ENCODE measurements around the gene PPP2R5A. TPM values are rescaled to one million over a fixed set of nuclear protein-coding genes. Genes with fewer than 3 reads are reported as not detected.
"Not testable (repeated sequence)": the region's sequence is repeated elsewhere in the genome, so short reads cannot be mapped to it uniquely, and the experiment has no call there.

The PPP2R5A gene
- total RNA-seq, 2 donors from 2014 or later: 52.1 to 52.4 TPM

GRCh38 chr1:212294983-212295382 is 9.8 kb downstream of the PPP2R5A start:
- H3K27ac Mint-ChIP-seq: peak overlapping the region; percentile 84
- DNase-seq (no peak), ATAC-seq (no peak)
- no peaks in the 10 kb centered on the region for H3K27me3 Mint-ChIP-seq
- H3K9me3 ChIP-seq (ENCODE audit: control insufficient read depth, low read length, poor library complexity, severe bottlenecking): no peaks in the 10 kb centered on the region
- peaks cover 60% of the 10 kb centered on the region for H3K4me1 Mint-ChIP-seq
- H3K4me3 Mint-ChIP-seq: peak overlapping the region; percentile 73
- H3K36me3 Mint-ChIP-seq (ENCODE audit: low read depth): peaks cover 6% of the 10 kb centered on the region

GRCh38 chr1:212295579-212295978 is 10.4 kb downstream of the PPP2R5A start:
- ATAC-seq (no peak), DNase-seq (no peak)
- Mint-ChIP-seq H3K27ac (peak overlapping the region; percentile 84), H3K27me3 (no peaks in the 10 kb centered on the region), H3K36me3 (ENCODE audit: low read depth) (peaks cover 6% of the 10 kb centered on the region), H3K4me1 (peaks cover 58% of the 10 kb centered on the region), H3K4me3 (peak overlapping the region; percentile 73)
- H3K9me3 ChIP-seq (ENCODE audit: control insufficient read depth, low read length, poor library complexity, severe bottlenecking): no peaks in the 10 kb centered on the region

DNA sequence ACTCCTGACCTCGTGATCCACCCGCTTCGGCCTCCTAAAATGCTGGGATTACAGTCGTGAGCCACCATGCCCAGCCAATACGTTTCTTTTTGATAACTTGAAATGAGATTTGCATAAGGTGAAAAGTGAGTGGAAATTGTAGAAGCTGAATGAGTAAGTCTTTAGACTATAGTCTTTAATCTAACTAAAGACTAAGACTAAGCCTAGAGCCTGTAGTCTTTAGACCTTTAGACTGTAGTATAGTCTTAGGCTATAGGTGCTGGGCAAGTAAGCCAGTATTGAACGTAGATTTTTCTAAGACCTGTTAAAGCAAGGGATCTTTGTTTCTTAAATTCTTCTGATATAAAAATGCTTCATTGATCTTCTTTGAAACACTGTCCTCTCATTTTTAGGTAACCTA is 12.1 kb downstream of the PPP2R5A start:
- H3K4me1 Mint-ChIP-seq: peaks cover 52% of the 10 kb centered on the region
- no peaks in the 10 kb centered on the region for H3K9me3 ChIP-seq (ENCODE audit: control insufficient read depth, low read length, poor library complexity, severe bottlenecking)
- H3K27ac Mint-ChIP-seq: no peak overlapping the region
- H3K36me3 Mint-ChIP-seq (ENCODE audit: low read depth): peaks cover 6% of the 10 kb centered on the region
- DNase-seq: no peak
- H3K27me3 Mint-ChIP-seq: no peaks in the 10 kb centered on the region
- no peak for ATAC-seq
- H3K4me3 Mint-ChIP-seq: no peak overlapping the region

GRCh38 chr1:212301580-212301979 is 16.4 kb downstream of the PPP2R5A start:
- H3K4me1 Mint-ChIP-seq: peaks cover 35% of the 10 kb centered on the region
- no peaks in the 10 kb centered on the region for H3K36me3 Mint-ChIP-seq (ENCODE audit: low read depth)
- no peak overlapping the region for H3K4me3 Mint-ChIP-seq
- ATAC-seq (no peak), DNase-seq (no peak)
- peak overlapping the region; percentile 29 for H3K27ac Mint-ChIP-seq
- H3K9me3 ChIP-seq (ENCODE audit: control insufficient read depth, low read length, poor library complexity, severe bottlenecking): no peaks in the 10 kb centered on the region
- H3K27me3 Mint-ChIP-seq: no peaks in the 10 kb centered on the region

DNA sequence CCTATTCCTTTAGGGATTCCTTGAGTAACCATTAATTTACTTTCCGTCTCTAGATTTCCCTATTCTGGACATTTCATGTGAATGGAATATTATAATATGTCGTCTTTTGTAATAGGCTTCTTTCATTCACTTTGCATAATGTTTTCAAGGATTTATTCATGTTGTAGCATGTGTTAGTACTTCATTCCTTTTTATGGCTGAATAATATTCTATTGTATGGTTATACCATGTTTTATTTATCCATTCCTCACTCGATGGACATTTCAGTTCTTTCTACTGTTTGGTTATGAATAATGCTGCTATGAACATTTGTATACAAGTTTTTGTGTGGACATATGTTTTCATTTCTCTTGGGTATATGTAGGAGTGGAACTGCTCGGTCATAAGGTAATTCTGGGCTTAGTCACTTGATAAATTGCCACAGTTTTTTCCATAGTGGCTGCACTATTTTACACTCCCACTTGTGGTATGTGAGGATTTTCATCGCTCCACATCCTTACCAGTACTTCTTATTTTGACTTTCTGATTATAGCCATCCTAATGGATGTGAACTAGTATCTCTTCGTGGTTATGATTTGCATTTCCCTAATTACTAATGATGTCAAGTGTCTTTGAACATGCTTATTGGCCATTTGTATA is 17.7 kb downstream of the PPP2R5A start:
- Mint-ChIP-seq H3K27ac (no peak overlapping the region), H3K4me3 (no peak overlapping the region)

DNA sequence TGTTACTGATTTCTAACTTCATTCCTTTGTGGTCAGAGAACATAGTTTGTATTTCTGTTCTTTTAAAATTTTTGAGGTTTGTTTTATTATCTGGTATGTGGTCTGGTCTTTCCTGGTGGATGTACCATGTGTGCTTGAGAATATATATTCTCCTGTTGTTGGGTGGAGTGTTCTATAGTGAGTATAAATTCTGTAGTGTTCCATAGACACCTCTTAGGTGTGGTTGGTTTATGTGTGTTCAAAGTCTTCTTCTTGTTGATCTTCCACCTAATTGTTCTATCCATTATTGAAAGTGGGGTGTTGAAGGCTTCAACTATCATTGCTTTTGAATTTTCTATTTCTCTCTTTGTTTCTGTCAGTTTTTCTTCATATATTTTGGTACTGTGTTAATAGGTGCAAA is 20.1 kb downstream of the PPP2R5A start:
- H3K27ac Mint-ChIP-seq: peak overlapping the region; percentile 2
- H3K4me3 Mint-ChIP-seq: no peak overlapping the region
- H3K4me1 Mint-ChIP-seq: peaks cover 53% of the 10 kb centered on the region
- peaks cover 8% of the 10 kb centered on the region for H3K36me3 Mint-ChIP-seq (ENCODE audit: low read depth)
- DNase-seq (no peak), ATAC-seq (no peak)
- H3K27me3 Mint-ChIP-seq: no peaks in the 10 kb centered on the region
- H3K9me3 ChIP-seq (ENCODE audit: control insufficient read depth, low read length, poor library complexity, severe bottlenecking): no peaks in the 10 kb centered on the region

More for the DNA sequence above, 17.7 kb downstream of the PPP2R5A start:
- H3K9me3 ChIP-seq (ENCODE audit: control insufficient read depth, low read length, poor library complexity, severe bottlenecking): no peaks in the 10 kb centered on the region
- ATAC-seq (no peak), DNase-seq (no peak)
- H3K36me3 Mint-ChIP-seq (ENCODE audit: low read depth): peaks cover 2% of the 10 kb centered on the region
- H3K27me3 Mint-ChIP-seq: no peaks in the 10 kb centered on the region
- H3K4me1 Mint-ChIP-seq: peaks cover 41% of the 10 kb centered on the region

DNA sequence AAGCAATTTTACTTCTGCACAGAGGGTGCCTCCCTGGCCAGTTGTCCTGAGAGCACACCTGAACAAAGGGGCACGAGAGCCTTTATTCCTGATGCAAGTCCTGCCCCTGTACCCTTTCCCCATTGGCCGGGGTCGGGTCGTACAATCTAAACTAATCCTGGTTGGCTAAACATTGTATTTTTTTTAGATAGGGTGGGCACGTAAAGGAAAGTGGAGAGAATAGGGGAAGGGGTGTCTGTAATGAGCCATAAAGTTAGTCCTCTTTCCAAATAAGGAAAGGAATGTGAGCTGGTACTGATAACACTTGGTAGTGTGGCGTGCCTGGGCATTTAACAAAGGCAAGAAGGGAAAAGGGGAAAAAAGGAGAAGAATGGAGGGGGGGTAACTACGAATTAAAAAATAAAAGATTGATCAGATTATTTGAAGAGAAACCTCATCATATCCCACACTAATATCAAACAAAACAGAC is 20.8 kb downstream of the PPP2R5A start:
- H3K36me3 Mint-ChIP-seq (ENCODE audit: low read depth); ATAC-seq: not testable (repeated sequence)
- peaks cover 53% of the 10 kb centered on the region for H3K4me1 Mint-ChIP-seq

DNA sequence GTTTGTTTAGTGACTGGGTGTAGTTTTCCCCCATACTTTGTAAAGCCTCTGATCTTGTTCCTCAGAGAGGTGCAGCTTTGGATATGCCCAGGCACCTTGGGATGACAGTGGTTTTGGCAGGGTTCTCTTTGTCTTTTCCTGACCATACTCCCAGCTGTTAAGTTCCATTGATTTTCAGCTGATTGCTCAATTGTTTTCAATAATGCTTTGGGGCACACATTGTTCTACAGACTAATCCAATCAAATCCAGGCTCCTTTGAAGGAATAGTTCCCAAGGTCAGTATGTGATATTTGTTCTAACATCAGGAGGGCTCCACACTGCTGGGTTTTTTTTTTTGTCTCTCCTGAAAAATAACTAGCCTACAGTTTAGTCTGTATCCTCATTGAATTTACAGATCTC is 24.8 kb downstream of the PPP2R5A start:
- Mint-ChIP-seq H3K27me3 (no peaks in the 10 kb centered on the region), H3K4me3 (no peak overlapping the region), H3K4me1 (peaks cover 36% of the 10 kb centered on the region), H3K36me3 (ENCODE audit: low read depth) (peaks cover 8% of the 10 kb centered on the region), H3K27ac (peak overlapping the region; percentile 65)
- no peaks in the 10 kb centered on the region for H3K9me3 ChIP-seq (ENCODE audit: control insufficient read depth, low read length, poor library complexity, severe bottlenecking)
- ATAC-seq (no peak), DNase-seq (no peak)

More for the DNA sequence above, 20.8 kb downstream of the PPP2R5A start:
- not testable (repeated sequence) for H3K9me3 ChIP-seq (ENCODE audit: control insufficient read depth, low read length, poor library complexity, severe bottlenecking); H3K27ac Mint-ChIP-seq; DNase-seq; H3K27me3 Mint-ChIP-seq; H3K4me3 Mint-ChIP-seq

GRCh38 chr1:212310383-212310782 is 25.2 kb downstream of the PPP2R5A start:
- Mint-ChIP-seq H3K27me3 (no peaks in the 10 kb centered on the region), H3K4me3 (no peak overlapping the region), H3K27ac (no peak overlapping the region), H3K4me1 (peaks cover 34% of the 10 kb centered on the region), H3K36me3 (ENCODE audit: low read depth) (peaks cover 8% of the 10 kb centered on the region)
- ATAC-seq (no peak), DNase-seq (no peak)
- no peaks in the 10 kb centered on the region for H3K9me3 ChIP-seq (ENCODE audit: control insufficient read depth, low read length, poor library complexity, severe bottlenecking)

DNA sequence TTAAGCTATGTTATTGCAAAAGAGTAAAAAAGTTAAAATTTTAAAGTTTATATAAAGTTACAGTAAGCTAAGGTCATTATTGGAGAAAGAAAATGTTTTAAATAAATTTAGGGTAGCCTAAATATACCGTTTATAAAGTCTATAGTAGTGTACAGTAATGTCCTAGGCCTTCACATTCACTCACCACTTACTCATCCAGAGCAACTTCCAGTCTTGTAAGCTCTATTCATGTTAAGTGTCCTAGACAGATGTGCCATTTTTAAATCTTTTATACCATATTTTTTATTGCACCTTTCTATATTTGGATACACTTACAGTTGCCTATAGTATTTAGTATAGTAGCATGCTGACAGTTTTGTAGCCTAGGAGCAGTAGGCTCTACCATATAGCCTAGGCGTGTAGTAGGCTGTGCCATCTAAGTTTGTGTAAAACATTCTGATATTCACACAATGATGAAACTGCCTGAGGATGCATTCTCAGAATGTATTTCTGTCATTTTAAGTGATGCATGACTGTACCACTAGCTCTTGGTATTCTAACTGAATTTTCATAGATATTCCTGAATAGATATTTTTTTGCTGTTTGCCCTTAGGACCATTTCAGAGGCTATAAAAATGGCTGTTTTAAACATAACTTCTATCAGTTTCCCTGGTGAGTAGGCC is 26.8 kb downstream of the PPP2R5A start:
- Mint-ChIP-seq H3K27ac (no peak overlapping the region), H3K27me3 (no peaks in the 10 kb centered on the region), H3K36me3 (ENCODE audit: low read depth) (peaks cover 7% of the 10 kb centered on the region), H3K4me3 (no peak overlapping the region), H3K4me1 (peaks cover 37% of the 10 kb centered on the region)
- no peak for DNase-seq
- no peaks in the 10 kb centered on the region for H3K9me3 ChIP-seq (ENCODE audit: control insufficient read depth, low read length, poor library complexity, severe bottlenecking)
- no peak for ATAC-seq

- Mint-ChIP-seq H3K36me3 (ENCODE audit: low read depth) (peaks cover 2% of the 10 kb centered on the region), H3K27me3 (no peaks in the 10 kb centered on the region), H3K4me3 (no peak overlapping the region), H3K4me1 (peaks cover 40% of the 10 kb centered on the region), H3K27ac (no peak overlapping the region)
- no peaks in the 10 kb centered on the region for H3K9me3 ChIP-seq (ENCODE audit: control insufficient read depth, low read length, poor library complexity, severe bottlenecking)
- DNase-seq (no peak), ATAC-seq (no peak)
These were observed 28.4 kb downstream of the PPP2R5A start for GRCh38 chr1:212313616-212314015.

- H3K36me3 Mint-ChIP-seq (ENCODE audit: low read depth): no peaks in the 10 kb centered on the region
- H3K27ac Mint-ChIP-seq: no peak overlapping the region
- DNase-seq: no peak
- ATAC-seq: no peak
- no peak overlapping the region for H3K4me3 Mint-ChIP-seq
- H3K9me3 ChIP-seq (ENCODE audit: control insufficient read depth, low read length, poor library complexity, severe bottlenecking): no peaks in the 10 kb centered on the region
- peaks cover 28% of the 10 kb centered on the region for H3K4me1 Mint-ChIP-seq
- no peaks in the 10 kb centered on the region for H3K27me3 Mint-ChIP-seq
These were observed 30.0 kb downstream of the PPP2R5A start for GRCh38 chr1:212315184-212315583.

DNA sequence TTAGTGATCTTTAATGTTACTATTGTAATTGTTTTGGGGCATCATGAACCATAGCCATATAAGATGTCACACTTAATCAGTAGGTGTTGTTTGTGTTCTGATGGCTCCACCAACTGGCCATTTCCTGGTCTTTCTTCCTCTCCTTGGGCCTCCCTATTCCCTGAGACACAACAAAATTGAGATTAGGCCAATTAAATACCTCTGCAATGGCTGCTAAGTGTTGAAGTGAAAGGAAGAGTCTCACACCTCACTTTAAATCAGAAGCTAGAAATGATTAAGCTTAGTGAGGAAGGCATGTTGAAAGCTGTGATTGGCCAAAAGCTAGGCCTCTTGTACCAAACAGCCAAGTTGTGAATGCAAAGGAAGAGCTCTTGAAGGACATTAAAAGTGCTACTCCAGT is 30.7 kb downstream of the PPP2R5A start:
- no peaks in the 10 kb centered on the region for H3K27me3 Mint-ChIP-seq
- no peak overlapping the region for H3K4me3 Mint-ChIP-seq
- no peaks in the 10 kb centered on the region for H3K36me3 Mint-ChIP-seq (ENCODE audit: low read depth)
- no peak for DNase-seq
- peak overlapping the region; percentile 76 for H3K27ac Mint-ChIP-seq
- H3K9me3 ChIP-seq (ENCODE audit: control insufficient read depth, low read length, poor library complexity, severe bottlenecking): no peaks in the 10 kb centered on the region
- peaks cover 25% of the 10 kb centered on the region for H3K4me1 Mint-ChIP-seq
- peak; percentile 30 for ATAC-seq

DNA sequence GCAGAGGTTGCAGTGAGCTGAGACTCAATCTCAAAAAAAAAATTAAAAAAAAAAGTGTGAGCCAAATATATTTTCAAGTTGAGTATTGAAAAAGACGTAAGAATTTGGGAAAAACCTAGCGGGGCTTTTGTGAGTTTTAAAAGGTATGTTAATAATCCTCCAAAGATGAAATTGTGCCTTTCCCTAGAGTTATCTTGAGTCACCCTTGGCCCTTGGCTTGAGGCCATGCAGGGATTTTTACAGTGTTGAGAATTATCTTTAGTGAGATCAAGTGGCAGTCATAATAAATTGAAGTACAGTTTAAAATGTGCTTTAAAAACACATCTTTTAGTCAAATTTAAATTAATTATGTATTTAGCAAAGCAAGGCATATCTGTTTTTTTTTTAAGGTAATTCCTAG is 32.7 kb downstream of the PPP2R5A start:
- peak overlapping the region; percentile 76 for H3K27ac Mint-ChIP-seq

More for the DNA sequence above, 32.7 kb downstream of the PPP2R5A start:
- no peaks in the 10 kb centered on the region for H3K9me3 ChIP-seq (ENCODE audit: control insufficient read depth, low read length, poor library complexity, severe bottlenecking)
- peaks cover 25% of the 10 kb centered on the region for H3K4me1 Mint-ChIP-seq
- H3K4me3 Mint-ChIP-seq: no peak overlapping the region
- H3K27me3 Mint-ChIP-seq: no peaks in the 10 kb centered on the region
- DNase-seq (no peak), ATAC-seq (no peak)
- no peaks in the 10 kb centered on the region for H3K36me3 Mint-ChIP-seq (ENCODE audit: low read depth)

All from T-helper 17 cell (primary cell).